ENCODE measurements around the gene KLF9.

- TF ChIP-seq CTCF (conservative IDR thresholded peaks at IDR 0.05; ENCODE audit: low read depth, low read length) (no peak), EZH2phosphoT487 (IDR thresholded peaks at IDR 0.05; ENCODE audit: borderline replicate concordance, low read length) (no peak)
These were observed 21.6 kb downstream of the KLF9 start for GRCh38 chr9:70392850-70393249.
